ACHN (cell line): ENCODE results near the gene NDC80.
"Not testable (repeated sequence)": the region's sequence is repeated elsewhere in the genome, so short reads cannot be mapped to it uniquely, and the experiment has no call there.

Experiments
- DNase-seq: peaks from one replicate; pipeline ENCODE4 v3.0.0-alpha.2; 2015
- in situ Hi-C: cut with HindIII; loops from 2 replicates; pipeline ENCODE4 v1.10.0; 2017; ENCODE audit warnings: low sequenced_read_pairs, low pct_ligation_motif_present, low pct_unique_long_range_greater_than_20kb

The NDC80 gene

DNA sequence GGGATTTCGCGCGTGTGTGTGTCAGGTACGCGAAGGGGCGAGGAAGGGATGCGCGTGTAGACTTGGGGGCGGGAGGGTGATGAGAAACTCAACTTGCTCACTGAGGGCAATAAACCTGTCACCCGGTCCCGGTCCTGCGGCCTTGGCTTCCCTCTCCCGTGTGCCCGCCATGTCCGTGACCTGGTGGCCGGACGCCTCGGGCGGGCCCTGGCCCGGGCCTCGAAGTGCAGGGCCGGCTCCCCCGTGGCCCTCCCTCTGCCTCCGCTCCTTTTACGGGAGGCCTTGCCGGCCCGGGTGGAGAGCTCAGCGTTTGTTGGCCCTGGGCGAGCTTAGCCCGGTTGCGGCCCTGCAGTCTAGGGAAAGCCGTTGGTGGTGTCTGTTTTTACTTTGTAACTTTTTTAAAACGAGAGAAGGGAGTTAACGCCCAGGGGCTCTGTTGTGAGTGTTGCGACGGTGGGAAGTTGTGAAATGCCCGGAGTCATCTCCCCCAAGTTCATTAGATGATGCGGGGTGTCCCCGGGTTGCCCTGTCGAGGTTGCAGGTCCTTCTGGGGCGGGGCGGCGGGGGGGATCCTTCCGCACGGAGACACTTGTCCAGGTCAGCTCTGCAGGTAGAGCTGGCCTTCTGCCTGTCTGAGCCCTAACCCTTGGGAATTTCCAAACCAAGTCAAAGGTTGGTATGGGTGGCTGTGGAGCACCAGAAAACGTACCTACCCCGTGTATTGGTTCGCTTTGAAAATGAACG, 85.1 kb downstream of the NDC80 start:
- peak; percentile 44 for DNase-seq
- in situ Hi-C loops, result no loop called here

- in situ Hi-C loops, result no loop called here
- peak; percentile 9 for DNase-seq
These were observed 85.7 kb downstream of the NDC80 start for GRCh38 chr18:2656981-2657512.

DNA sequence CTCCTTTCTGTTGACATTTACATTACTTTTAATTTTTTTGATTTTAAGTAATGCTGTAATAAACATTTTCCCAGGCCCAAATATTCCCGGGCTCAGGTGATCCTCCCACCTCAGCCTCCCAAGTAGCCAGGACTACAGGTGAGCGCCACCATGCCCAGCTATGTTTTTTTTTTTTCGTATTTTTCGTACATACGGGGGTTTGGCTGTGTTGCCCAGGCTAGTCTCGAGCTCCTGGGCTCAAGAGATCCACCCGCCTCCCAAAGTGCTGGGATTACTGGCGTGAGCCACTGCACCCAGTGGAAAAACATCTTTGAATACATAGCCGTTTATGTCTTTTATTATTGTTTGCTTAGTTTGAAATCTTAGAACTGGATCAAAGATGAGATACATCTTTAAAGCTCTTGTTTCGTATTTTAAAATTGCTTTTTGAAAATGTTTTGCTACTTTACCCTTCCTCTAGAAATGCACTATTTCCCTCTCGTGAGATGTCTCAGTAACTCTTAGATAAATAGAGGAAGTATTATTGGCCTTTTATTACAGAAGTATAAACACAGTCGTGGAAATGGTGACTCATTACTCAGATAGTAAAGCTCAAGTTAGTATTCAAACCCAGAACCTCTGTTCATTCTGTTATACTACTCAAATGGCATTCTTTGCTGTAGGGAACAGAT, 86.6 kb downstream of the NDC80 start:
- in situ Hi-C loops, result no loop called here
- DNase-seq, result peak; percentile 35

GRCh38 chr18:2660849-2661248, 89.5 kb downstream of the NDC80 start:
- in situ Hi-C loops, DNase-seq: not testable (repeated sequence)

DNA sequence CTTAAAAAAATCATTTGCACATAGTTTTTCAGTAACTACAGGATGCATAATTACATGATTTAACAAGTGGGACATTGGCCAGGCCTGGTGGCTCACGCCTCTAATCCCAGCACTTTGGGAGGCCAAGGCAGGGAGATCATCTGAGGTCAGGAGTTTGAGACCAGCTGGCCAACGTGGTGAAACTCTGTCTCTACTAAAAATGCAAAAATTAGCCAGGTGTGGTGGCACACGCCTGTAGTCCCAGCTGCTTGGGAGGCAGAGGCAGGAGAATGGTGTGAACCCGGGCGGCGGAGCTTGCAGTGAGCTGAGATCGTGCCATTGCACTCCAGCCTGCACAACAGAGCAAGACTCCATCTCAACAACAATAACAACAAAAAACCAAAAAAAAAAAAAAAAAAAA, 90.9 kb downstream of the NDC80 start:
- in situ Hi-C loops, result not testable (repeated sequence)

GRCh38 chr18:2662990-2663389, 91.6 kb downstream of the NDC80 start:
- in situ Hi-C loops, result no loop called here
- no peak for DNase-seq

More for the DNA sequence above, 90.9 kb downstream of the NDC80 start:
- not testable (repeated sequence) for DNase-seq
